Measurements from ENCODE around the gene PRPF19. TPM values are rescaled to one million over a fixed set of nuclear protein-coding genes. Genes with fewer than 3 reads are reported as not detected.

PRPF19 gene
- total RNA-seq, 1 donor from 2014 or later, result 59.8 TPM

DNA sequence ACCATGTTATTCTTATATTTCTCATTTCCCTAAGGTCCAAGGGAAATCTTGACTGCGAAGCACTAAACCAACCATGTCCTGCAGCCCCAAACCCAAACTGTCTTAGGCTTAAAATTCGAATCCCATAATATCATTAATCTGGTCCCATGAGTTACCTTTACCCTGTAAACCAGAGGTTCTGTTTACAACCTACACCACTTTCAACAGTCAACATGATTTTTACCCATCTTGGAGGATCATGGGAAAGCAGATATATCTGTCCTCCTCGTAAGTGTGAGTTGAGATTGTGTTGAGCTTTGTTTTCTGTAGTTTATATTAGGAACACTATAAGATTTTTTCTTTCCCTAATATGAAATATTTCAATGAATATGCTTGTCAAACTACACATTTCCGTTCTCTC is 6.4 kb downstream of the PRPF19 start:
- ATAC-seq (no peak), DNase-seq (no peak)
- H3K36me3 ChIP-seq, result peaks cover 85% of the 10 kb centered on the region
- H3K4me1 ChIP-seq, result peaks cover 13% of the 10 kb centered on the region
- H3K27ac ChIP-seq, result no peak overlapping the region
- no peaks in the 10 kb centered on the region for H3K27me3 ChIP-seq
- no peak for TF ChIP-seq CTCF (IDR thresholded peaks at IDR 0.05)
- intact Hi-C loops (cut with DNase I), result loop anchor here (5.0 kb wide), 1 partner anchor 68 kb away; no protein-coding TSS in a partner anchor
- H3K9me3 ChIP-seq, result no peaks in the 10 kb centered on the region
- no peak overlapping the region for H3K4me3 ChIP-seq

GRCh38 chr11:60899046-60899936 is 7.1 kb downstream of the PRPF19 start:
- Histone ChIP-seq H3K4me3 (no peak overlapping the region), H3K27ac (no peak overlapping the region), H3K9me3 (no peaks in the 10 kb centered on the region), H3K36me3 (peaks cover 92% of the 10 kb centered on the region), H3K27me3 (no peaks in the 10 kb centered on the region), H3K4me1 (peaks cover 6% of the 10 kb centered on the region)
- ATAC-seq, result peak; percentile 88
- intact Hi-C loops (cut with DNase I), result loop anchor here (5.0 kb wide), 1 partner anchor 67 kb away; no protein-coding TSS in a partner anchor
- DNase-seq, result no peak
- peak; percentile 93 for TF ChIP-seq CTCF (IDR thresholded peaks at IDR 0.05)

GRCh38 chr11:60897496-60897895 is 8.9 kb downstream of the PRPF19 start:
- no peaks in the 10 kb centered on the region for H3K9me3 ChIP-seq

GRCh38 chr11:60895687-60896086 is 10.7 kb downstream of the PRPF19 start:
- ATAC-seq, result peak; percentile 41

More at GRCh38 chr11:60897496-60897895, 8.9 kb downstream of the PRPF19 start:
- Histone ChIP-seq H3K27me3 (no peaks in the 10 kb centered on the region), H3K4me3 (no peak overlapping the region), H3K27ac (no peak overlapping the region), H3K36me3 (peaks cover 98% of the 10 kb centered on the region), H3K4me1 (no peaks in the 10 kb centered on the region)
- intact Hi-C loops (cut with DNase I), result loop anchor here (5.0 kb wide), 1 partner anchor 65 kb away; no protein-coding TSS in a partner anchor
- no peak for ATAC-seq
- DNase-seq, result no peak
- no peak for TF ChIP-seq CTCF (IDR thresholded peaks at IDR 0.05)

DNA sequence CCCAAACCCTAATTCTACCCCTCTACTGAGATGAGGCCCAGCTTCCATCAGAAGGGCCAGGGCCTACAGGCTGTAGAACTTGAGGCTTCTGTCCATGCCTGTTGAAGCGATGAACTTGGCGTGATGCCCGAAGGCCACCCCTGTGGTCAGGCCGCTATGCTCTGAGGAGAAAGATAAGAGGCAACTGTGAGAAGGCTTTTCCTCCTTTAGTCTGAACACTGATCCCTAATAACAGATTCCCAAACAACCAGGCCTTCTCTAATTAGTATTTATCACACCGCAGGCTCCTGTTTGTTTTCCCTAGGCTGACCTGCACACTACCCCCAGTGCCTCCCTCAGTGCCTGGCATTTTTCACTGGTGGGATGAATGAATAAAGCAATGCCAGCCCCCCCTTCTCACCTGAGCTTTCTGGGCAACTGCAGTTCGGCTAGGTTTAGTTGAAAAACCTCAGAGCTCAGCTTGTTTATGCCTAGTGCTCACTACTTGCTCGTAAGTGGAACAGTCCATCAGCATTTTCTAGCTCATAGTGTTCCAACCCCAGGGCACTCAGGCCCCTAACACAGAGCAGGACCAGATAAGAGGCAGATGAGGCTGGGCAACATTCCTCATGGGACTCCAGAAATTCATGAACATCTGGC is 15.2 kb downstream of the PRPF19 start:
- peaks cover 42% of the 10 kb centered on the region for H3K36me3 ChIP-seq
- no peaks in the 10 kb centered on the region for H3K9me3 ChIP-seq
- H3K27me3 ChIP-seq, result no peaks in the 10 kb centered on the region
- H3K4me3 ChIP-seq, result no peak overlapping the region
- DNase-seq (no peak), ATAC-seq (peak; percentile 8)
- TF ChIP-seq CTCF (IDR thresholded peaks at IDR 0.05), result no peak
- intact Hi-C loops (cut with DNase I), result no loop called here
- H3K27ac ChIP-seq, result no peak overlapping the region
- H3K4me1 ChIP-seq, result peaks cover 6% of the 10 kb centered on the region

More at GRCh38 chr11:60895687-60896086, 10.7 kb downstream of the PRPF19 start:
- intact Hi-C loops (cut with DNase I), result loop anchor here (5.0 kb wide), 1 partner anchor 63 kb away; no protein-coding TSS in a partner anchor
- Histone ChIP-seq H3K27ac (no peak overlapping the region), H3K36me3 (peaks cover 82% of the 10 kb centered on the region), H3K27me3 (no peaks in the 10 kb centered on the region), H3K4me3 (no peak overlapping the region), H3K9me3 (no peaks in the 10 kb centered on the region), H3K4me1 (peaks cover under 1% of the 10 kb centered on the region)
- TF ChIP-seq CTCF (IDR thresholded peaks at IDR 0.05), result no peak
- DNase-seq, result no peak
